ENCODE data around the gene MMD. TPM values are rescaled to one million over a fixed set of nuclear protein-coding genes. Genes with fewer than 3 reads are reported as not detected.
"Not testable (repeated sequence)": the region's sequence is repeated elsewhere in the genome, so short reads cannot be mapped to it uniquely, and the experiment has no call there.

Gene MMD
- total RNA-seq, 1 donor from 2014 or later, result 8.8 TPM

GRCh38 chr17:55423535-55423934 is 1.9 kb upstream of the MMD start:
- no peak for DNase-seq (ENCODE audit: low read depth, low spot score)

GRCh38 chr17:55422828-55423164 is 1.2 kb upstream of the MMD start:
- DNase-seq (ENCODE audit: low read depth, low spot score), result not testable (repeated sequence)

DNA sequence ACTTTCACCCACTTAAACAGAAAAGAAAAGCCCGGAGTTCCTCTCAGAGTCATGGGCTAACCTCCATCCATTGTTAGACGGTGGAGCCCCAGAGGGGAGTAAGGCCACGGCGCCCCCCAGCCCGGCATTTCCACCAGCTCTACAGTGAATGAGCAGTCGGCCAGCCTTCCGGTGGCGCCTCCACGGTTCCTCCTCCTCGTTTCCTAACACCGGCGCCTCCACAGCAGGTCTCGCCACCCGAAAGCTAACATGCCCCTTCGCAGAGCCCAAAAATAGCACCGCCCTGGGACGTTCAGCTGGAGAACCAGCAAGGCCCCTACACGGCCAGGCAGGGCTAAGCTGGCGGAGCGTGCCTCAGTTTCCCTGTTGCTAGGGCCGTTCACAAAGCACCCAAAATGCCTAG is 858 bp downstream of the MMD start:
- DNase-seq (ENCODE audit: low read depth, low spot score), result no peak

DNA sequence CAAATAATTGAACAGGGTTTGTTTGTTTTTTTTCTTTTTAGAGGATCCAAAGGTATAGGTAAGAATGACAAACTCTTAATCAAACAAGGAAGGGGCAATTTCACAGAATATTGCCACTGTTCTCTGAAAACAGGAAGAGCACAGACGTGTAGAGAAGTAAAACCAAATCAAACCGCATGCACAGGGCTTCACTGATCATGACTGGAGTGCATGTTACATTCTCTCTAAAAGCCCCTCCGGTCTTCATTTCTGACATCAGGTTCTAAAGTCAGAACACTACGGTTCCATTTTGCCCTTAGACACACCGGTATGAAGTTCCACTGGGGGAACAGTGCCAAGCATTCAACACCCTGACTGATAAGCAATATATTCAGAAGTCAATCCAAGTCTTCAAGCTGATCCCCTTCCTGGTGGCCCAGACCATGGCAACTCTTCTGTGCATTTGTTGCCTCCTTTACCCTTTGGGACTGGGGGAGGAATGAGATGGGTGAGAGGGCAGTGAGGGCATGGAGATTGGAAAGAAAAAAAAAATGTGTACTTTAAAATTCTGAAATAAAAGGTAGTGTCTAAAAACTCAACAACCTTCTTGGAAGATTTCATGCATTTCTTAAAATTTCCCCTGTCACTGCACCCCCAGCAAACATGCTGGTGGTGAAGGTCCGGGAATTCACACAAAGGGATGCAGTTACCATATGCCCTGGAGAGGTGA is 1.4 kb downstream of the MMD start:
- DNase-seq (ENCODE audit: low read depth, low spot score), result no peak

GRCh38 chr17:55418369-55419268 is 3.0 kb downstream of the MMD start:
- no peak for DNase-seq (ENCODE audit: low read depth, low spot score)

DNA sequence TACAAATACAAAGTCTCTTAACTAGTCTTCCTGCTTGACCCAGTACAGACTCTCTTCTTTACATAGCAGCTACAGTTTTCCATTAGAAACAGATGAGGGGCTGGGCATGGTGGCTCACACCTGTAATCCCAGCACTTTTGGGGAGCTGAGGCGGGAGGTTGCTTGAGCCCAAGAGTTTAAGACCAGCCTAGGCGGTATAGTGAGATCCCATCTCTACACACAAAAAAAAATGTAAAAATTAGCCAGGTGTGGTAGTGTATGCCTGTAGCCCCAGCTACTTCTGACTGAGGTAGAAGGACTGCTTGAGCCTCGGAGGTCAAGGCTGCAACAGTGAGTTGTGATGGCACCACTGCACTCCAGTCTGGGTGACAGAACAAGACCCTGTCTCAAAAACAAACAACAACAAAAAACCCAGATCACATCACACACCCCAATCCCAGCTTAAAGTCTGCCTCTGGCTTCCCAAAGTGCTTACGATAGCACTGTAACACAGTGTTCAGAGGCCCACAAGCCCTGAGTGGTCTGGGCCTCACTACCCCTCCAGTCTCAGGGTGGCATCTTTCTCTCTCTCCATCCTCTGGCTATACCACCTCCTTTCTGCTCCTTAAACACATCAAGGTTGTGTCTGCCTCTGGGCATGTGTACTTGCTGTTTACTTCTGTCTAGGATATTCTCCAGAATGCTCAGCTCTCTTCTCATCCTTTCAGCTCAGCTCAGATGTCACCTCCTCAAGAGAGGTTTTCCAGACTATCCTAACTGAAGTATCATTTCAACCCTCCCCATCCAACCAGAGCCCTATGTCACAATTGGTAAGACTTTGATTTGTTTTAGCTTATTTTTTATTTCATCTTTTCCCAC is 4.0 kb downstream of the MMD start:
- DNase-seq (ENCODE audit: low read depth, low spot score), result no peak

DNA sequence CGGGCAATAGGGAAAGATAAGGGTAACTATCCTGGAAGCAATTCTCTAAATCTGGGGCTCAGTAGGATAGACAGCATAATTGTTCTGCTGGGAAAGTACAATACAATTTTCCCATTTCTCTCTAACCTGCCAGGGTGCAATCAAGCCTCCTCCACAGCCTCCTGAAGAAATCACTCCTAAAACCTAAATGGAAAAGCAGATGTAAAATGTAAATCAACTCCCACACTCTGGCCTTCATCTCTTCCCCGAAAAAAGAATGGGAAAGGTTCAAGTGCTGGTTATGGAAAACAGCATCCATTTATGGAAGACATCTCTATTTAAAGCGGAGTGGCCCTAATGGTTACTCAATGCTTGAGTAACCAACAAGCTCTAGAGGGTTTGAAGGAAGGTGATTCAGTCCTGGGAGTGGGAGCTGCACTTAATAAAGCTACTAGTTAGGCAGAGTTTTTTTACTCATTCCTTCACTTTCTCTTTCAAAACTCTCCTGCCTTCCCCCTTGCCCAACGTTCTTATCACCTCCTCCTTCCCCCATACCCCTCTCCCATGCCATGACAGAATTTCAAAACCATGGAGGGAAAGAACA is 5.1 kb downstream of the MMD start:
- no peak for DNase-seq (ENCODE audit: low read depth, low spot score)

- no peak for DNase-seq (ENCODE audit: low read depth, low spot score)
These were observed 5.6 kb downstream of the MMD start for GRCh38 chr17:55416000-55416399.

GRCh38 chr17:55414983-55415382 is 6.7 kb downstream of the MMD start:
- no peak for DNase-seq (ENCODE audit: low read depth, low spot score)

- no peak for DNase-seq (ENCODE audit: low read depth, low spot score)
These were observed 7.7 kb downstream of the MMD start for GRCh38 chr17:55413825-55414489.

- DNase-seq (ENCODE audit: low read depth, low spot score), result no peak
These were observed 10.2 kb downstream of the MMD start for GRCh38 chr17:55411463-55411855.

GRCh38 chr17:55410722-55411462 is 10.7 kb downstream of the MMD start:
- no peak for DNase-seq (ENCODE audit: low read depth, low spot score)

DNA sequence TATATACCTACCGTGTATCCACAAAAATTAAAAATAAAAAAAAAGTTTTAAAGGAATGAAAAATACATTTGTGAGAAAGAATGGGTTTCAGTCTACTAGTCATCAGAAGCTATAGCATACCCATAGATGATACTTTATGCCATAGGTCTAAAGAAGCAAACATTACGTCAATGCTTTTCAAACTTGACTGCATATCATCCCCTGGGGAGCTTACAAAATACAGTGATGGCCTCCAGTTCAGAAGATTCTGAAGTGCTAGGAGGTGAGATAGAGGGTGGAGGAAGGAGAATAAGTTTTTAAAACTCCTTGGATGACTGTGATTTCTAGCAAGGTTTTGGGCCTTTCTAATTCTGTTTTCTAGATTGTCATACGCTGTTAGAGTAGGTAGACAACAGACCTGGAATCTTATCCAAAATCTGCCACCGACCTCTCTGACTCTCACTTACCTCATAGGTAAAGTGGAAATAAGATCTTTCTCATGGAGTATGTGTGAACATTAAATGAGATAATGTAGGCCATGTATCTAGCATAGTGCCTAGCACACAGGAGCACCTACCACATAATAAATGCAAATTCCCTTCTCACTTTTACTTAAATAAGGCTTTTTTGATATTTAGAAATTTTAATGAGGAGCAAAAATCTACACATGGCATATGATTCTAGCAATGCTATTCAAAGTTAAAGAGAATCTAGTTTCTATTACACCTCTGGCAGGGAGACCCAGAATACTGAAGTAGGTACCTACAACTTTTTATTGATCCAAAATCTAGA is 12.4 kb downstream of the MMD start:
- no peak for DNase-seq (ENCODE audit: low read depth, low spot score)

- no peak for DNase-seq (ENCODE audit: low read depth, low spot score)
These were observed 13.7 kb downstream of the MMD start for GRCh38 chr17:55407641-55408566.

- no peak for DNase-seq (ENCODE audit: low read depth, low spot score)
These were observed 16.0 kb downstream of the MMD start for GRCh38 chr17:55405600-55405999.

- DNase-seq (ENCODE audit: low read depth, low spot score), result not testable (repeated sequence)
These were observed 17.4 kb downstream of the MMD start for GRCh38 chr17:55404197-55404596.

GRCh38 chr17:55402374-55402773 is 19.3 kb downstream of the MMD start:
- no peak for DNase-seq (ENCODE audit: low read depth, low spot score)

GRCh38 chr17:55398689-55399088 is 22.9 kb downstream of the MMD start:
- no peak for DNase-seq (ENCODE audit: low read depth, low spot score)
